Ishikawa (cell line): ENCODE data around the gene AFF2.

Source experiments
- TAF1 ChIP-seq: IDR thresholded peaks from 2 replicates; pipeline ENCODE4 v1.6.1; 2012; ENCODE audit warnings: low read depth, mild to moderate bottlenecking
- YY1 ChIP-seq: IDR thresholded peaks from 2 replicates; pipeline ENCODE4 v1.6.1; 2012; ENCODE audit warnings: low read depth

DNA sequence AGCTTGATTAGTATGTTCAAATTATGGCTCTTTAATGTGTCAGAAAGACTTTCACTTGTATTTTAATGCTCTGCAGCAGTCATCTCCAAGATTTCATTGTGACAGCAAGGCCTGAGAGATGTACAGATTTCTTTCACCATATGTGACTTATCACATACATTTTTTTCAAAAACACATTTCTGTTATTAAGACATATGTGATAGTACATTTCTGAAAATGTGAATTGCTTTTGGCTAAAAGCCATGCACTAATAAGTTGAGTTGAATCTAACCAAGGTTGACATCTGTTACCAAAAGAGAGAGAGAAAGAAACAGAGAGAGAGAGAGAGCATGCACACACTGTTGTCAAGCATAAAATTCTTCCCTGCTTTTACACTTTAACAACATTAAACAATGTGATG, 409.3 kb downstream of the AFF2 start:
- no peak for TF ChIP-seq YY1
- no peak for TF ChIP-seq TAF1
